Mammary epithelial cell (primary cell): ENCODE measurements around the gene PHKA2.

ENCODE experiments used
- CTCF ChIP-seq, 2 donors: IDR thresholded peaks in 1 of 2; conservative IDR thresholded peaks in 1 of 2; 2 replicates each; pipeline ENCODE4 v1.5.1; 2011 to 2012; ENCODE audit warnings: inconsistent platforms in 2 of 2, low read length in 2 of 2, mild to moderate bottlenecking in 2 of 2, control low read depth in 1 of 2, low read depth in 1 of 2; ENCODE audit not compliant: insufficient read depth in 1 of 2; ENCODE audit errors: extremely low read depth in 1 of 2
- EZH2 ChIP-seq: IDR thresholded peaks from 2 replicates; pipeline ENCODE4 v1.6.1; 2012; ENCODE audit warnings: low read length, inconsistent platforms, borderline replicate concordance

GRCh38 chrX:18981124-18981807, 2.6 kb downstream of the PHKA2 start:
- TF ChIP-seq CTCF (conservative IDR thresholded peaks at IDR 0.05 in 1 of 2, IDR thresholded peaks at IDR 0.05 in 1 of 2; ENCODE audit: extremely low read depth in 1 of 2, insufficient read depth in 1 of 2, low read depth in 1 of 2, low read length in 2 of 2) (no peak), EZH2 (no peak)
